H9 (cell line): ENCODE results near the gene SLC4A5. TPM values are rescaled to one million over a fixed set of nuclear protein-coding genes. Genes with fewer than 3 reads are reported as not detected.

Source experiments
- DNase-seq: peaks from one replicate; pipeline ENCODE4 v3.0.0-alpha.2; 2017
- H2AFZ ChIP-seq: one replicate; pipeline ENCODE4 v1.6.1; 2013; ENCODE audit warnings: mild to moderate bottlenecking, low read length, control low read depth, moderate library complexity
- H2AK5ac ChIP-seq: 2 replicates; pipeline ENCODE4 v1.6.1; 2013; ENCODE audit warnings: low read length, control low read depth, mixed read lengths; ENCODE audit not compliant: insufficient read length
- H2BK120ac ChIP-seq: one replicate; pipeline ENCODE4 v1.6.1; 2013; ENCODE audit warnings: low read depth, mild to moderate bottlenecking, low read length, control low read depth, inconsistent platforms; ENCODE audit not compliant: poor library complexity, severe bottlenecking
- H2BK12ac ChIP-seq: 2 replicates; pipeline ENCODE4 v1.6.1; 2013; ENCODE audit warnings: low read length, control low read depth, mixed read lengths, low read depth; ENCODE audit not compliant: insufficient read length
- H2BK15ac ChIP-seq: 2 replicates; pipeline ENCODE4 v1.6.1; 2013; ENCODE audit warnings: low read depth, low read length, control low read depth
- H2BK20ac ChIP-seq: one replicate; pipeline ENCODE4 v1.6.1; 2013; ENCODE audit warnings: low read depth, mild to moderate bottlenecking, low read length, control low read depth, inconsistent platforms; ENCODE audit not compliant: poor library complexity, severe bottlenecking
- H2BK5ac ChIP-seq: 2 replicates; pipeline ENCODE4 v1.6.1; 2013; ENCODE audit warnings: low read length, control low read depth, mixed read lengths; ENCODE audit not compliant: insufficient read length
- H3K14ac ChIP-seq: 2 replicates; pipeline ENCODE4 v1.6.1; 2013; ENCODE audit warnings: low read length, control low read depth; ENCODE audit not compliant: insufficient read depth
- H3K18ac ChIP-seq: 2 replicates; pipeline ENCODE4 v1.6.1; 2013; ENCODE audit warnings: low read depth, mild to moderate bottlenecking, mixed read lengths, low read length, control low read depth; ENCODE audit not compliant: insufficient read length
- H3K23ac ChIP-seq: 2 replicates; pipeline ENCODE4 v1.6.1; 2013; ENCODE audit warnings: low read length, control low read depth, mixed read lengths, low read depth; ENCODE audit not compliant: insufficient read length
- H3K23me2 ChIP-seq: 2 replicates; pipeline ENCODE4 v1.6.1; 2013; ENCODE audit warnings: low read depth, mild to moderate bottlenecking, mixed read lengths, low read length, control low read depth; ENCODE audit not compliant: insufficient read length, poor library complexity, severe bottlenecking
- H3K27ac ChIP-seq: 2 replicates; pipeline ENCODE4 v1.5.1; 2013; ENCODE audit warnings: low read length, control low read depth, mixed read lengths, low read depth; ENCODE audit not compliant: insufficient read length
- H3K27me3 ChIP-seq: 2 replicates; pipeline ENCODE4 v1.6.1; 2013; ENCODE audit warnings: low read length, control low read depth, inconsistent platforms; ENCODE audit not compliant: insufficient read depth
- H3K4ac ChIP-seq: 2 replicates; pipeline ENCODE4 v1.6.1; 2013; ENCODE audit warnings: low read depth, mild to moderate bottlenecking, control low read depth, inconsistent platforms, low read length, moderate library complexity
- H3K4me1 ChIP-seq: 2 replicates; pipeline ENCODE4 v1.6.1; 2013; ENCODE audit warnings: low read length, control low read depth, inconsistent platforms; ENCODE audit not compliant: insufficient read depth
- H3K4me2 ChIP-seq: 2 replicates; pipeline ENCODE4 v1.6.1; 2013; ENCODE audit warnings: low read length, control low read depth, mixed read lengths; ENCODE audit not compliant: insufficient read length, insufficient read depth
- H3K56ac ChIP-seq: 2 replicates; pipeline ENCODE4 v1.6.1; 2013; ENCODE audit warnings: low read depth, mild to moderate bottlenecking, mixed read lengths, low read length, control low read depth; ENCODE audit not compliant: insufficient read length
- H3K79me1 ChIP-seq: 2 replicates; pipeline ENCODE4 v1.6.1; 2013; ENCODE audit warnings: low read depth, mild to moderate bottlenecking, moderate library complexity, low read length, control low read depth, inconsistent platforms; ENCODE audit not compliant: insufficient read depth, poor library complexity, severe bottlenecking
- H3K79me2 ChIP-seq: 2 replicates; pipeline ENCODE4 v1.6.1; 2013; ENCODE audit warnings: low read length, control low read depth, inconsistent platforms; ENCODE audit not compliant: insufficient read depth
- H3K9ac ChIP-seq: 2 replicates; pipeline ENCODE4 v1.6.1; 2013; ENCODE audit warnings: low read length, control low read depth, mixed read lengths; ENCODE audit not compliant: insufficient read length; ENCODE audit errors: extremely low read depth
- H3K9me3 ChIP-seq: one replicate; pipeline ENCODE4 v1.6.1; 2013; ENCODE audit warnings: low read depth, low read length, inconsistent platforms; ENCODE audit not compliant: control insufficient read depth
- H3T11ph ChIP-seq: one replicate; pipeline ENCODE4 v1.6.1; 2013; ENCODE audit warnings: mild to moderate bottlenecking, low read length, control low read depth, inconsistent platforms
- H4K20me1 ChIP-seq: one replicate; pipeline ENCODE4 v1.6.1; 2013; ENCODE audit not compliant: control insufficient read depth, insufficient read length, insufficient read depth
- H4K5ac ChIP-seq: 2 replicates; pipeline ENCODE4 v1.6.1; 2013; ENCODE audit warnings: low read depth, mild to moderate bottlenecking, mixed read lengths, low read length, control low read depth; ENCODE audit not compliant: insufficient read length
- H4K8ac ChIP-seq: replicated peaks from 2 replicates; pipeline ENCODE4 v1.6.1; 2013; ENCODE audit warnings: low read length, control low read depth, mixed read lengths, low read depth; ENCODE audit not compliant: insufficient read length
- H4K91ac ChIP-seq: 2 replicates; pipeline ENCODE4 v1.6.1; 2013; ENCODE audit warnings: low read depth, mild to moderate bottlenecking, moderate library complexity, mixed read lengths, low read length, control low read depth; ENCODE audit not compliant: insufficient read length
- H3K27ac Mint-ChIP-seq, 3 experiments: 2 replicates in 2 of 3; 3 replicates in 1 of 3; pipeline ENCODE4 v1.8.0; 2020 to 2021; ENCODE audit warnings: mixed read lengths in 3 of 3, mild to moderate bottlenecking in 1 of 3, moderate library complexity in 1 of 3
- H3K27me3 Mint-ChIP-seq: 2 replicates; pipeline ENCODE4 v1.8.0; 2021; ENCODE audit warnings: low read depth, mild to moderate bottlenecking, moderate library complexity, mixed read lengths
- H3K36me3 Mint-ChIP-seq, 3 experiments: 2 replicates in 2 of 3; 3 replicates in 1 of 3; pipeline ENCODE4 v1.8.0; 2020 to 2021; ENCODE audit warnings: low read depth in 3 of 3, mixed read lengths in 3 of 3; ENCODE audit not compliant: insufficient read depth in 1 of 3
- H3K4me1 Mint-ChIP-seq, 2 experiments: 2 replicates each; pipeline ENCODE4 v1.8.0; 2020; ENCODE audit warnings: mixed read lengths in 2 of 2
- H3K4me3 Mint-ChIP-seq, 2 experiments: 2 replicates in 1 of 2; 3 replicates in 1 of 2; pipeline ENCODE4 v1.8.0; 2020 to 2021; ENCODE audit warnings: mild to moderate bottlenecking in 2 of 2, mixed read lengths in 2 of 2, moderate library complexity in 1 of 2
- H3K9me3 Mint-ChIP-seq, 2 experiments: 2 replicates in 1 of 2; 3 replicates in 1 of 2; pipeline ENCODE4 v1.8.0; 2020; ENCODE audit warnings: mild to moderate bottlenecking in 2 of 2, mixed read lengths in 2 of 2, moderate library complexity in 1 of 2
- CTCF ChIP-seq: fragments of 200-600 bp; sonication (generic); conservative IDR thresholded peaks from 3 replicates; pipeline ENCODE4 v1.8.0; 2021; ENCODE audit warnings: antibody characterized with exemption, mild to moderate bottlenecking
- WGBS: extraction: QIAGEN DNeasy Blood & Tissue Kit; methylation state at CpG from one replicate; pipeline ENCODE4 v1.1.7; 2013; ENCODE audit warnings: missing lambda C conversion rate, low lambda C conversion rate, mixed read lengths; ENCODE audit not compliant: insufficient read length; ENCODE audit errors: extremely low coverage; 5-methylcytosine and 5-hydroxymethylcytosine counted together
- total RNA-seq: library from RNA; stranded (reverse); gene quantifications from 2 replicates; pipeline ENCODE4 v1.2.1, GENCODE V29; 2021

Gene SLC4A5
- total RNA-seq, 1 experiment from 2014 or later: 0.50 TPM

GRCh38 chr2:74205113-74205512, 138.1 kb downstream of the SLC4A5 start:
- Histone ChIP-seq H2BK12ac (no peak overlapping the region), H4K20me1 (no peaks in the 10 kb centered on the region), H3K18ac (no peak overlapping the region), H3K79me2 (peaks cover 61% of the 10 kb centered on the region; the same call in 1 of the 2 replicates), H3K27ac (no peak overlapping the region), H2BK120ac (no peak overlapping the region), H3K9me3 (no peaks in the 10 kb centered on the region), H3K27me3 (no peaks in the 10 kb centered on the region), H4K8ac (no peak overlapping the region), H4K5ac (no peak overlapping the region), H3K4ac (no peak overlapping the region), H2AK5ac (no peak overlapping the region), H3T11ph (no peak overlapping the region), H2BK20ac (no peak overlapping the region), H3K4me1 (peaks cover 10% of the 10 kb centered on the region), H3K79me1 (peaks cover 7% of the 10 kb centered on the region), H3K9ac (no peak overlapping the region), H4K91ac (no peak overlapping the region), H3K56ac (no peak overlapping the region), H3K23me2 (peaks cover 3% of the 10 kb centered on the region), H3K4me2 (no peak overlapping the region), H3K14ac (no peak overlapping the region), H3K23ac (no peak overlapping the region), H2AFZ (no peak overlapping the region), H2BK5ac (no peak overlapping the region), H2BK15ac (no peak overlapping the region)
- no peak for TF ChIP-seq CTCF
- no CpG with 5 or more reads among the region's 5 CpGs for WGBS
- no peak for DNase-seq
- Mint-ChIP-seq H3K36me3 (peaks cover 59 to 87% (median 85%) of the 10 kb centered on the region in 3 experiments), H3K27me3 (no peaks in the 10 kb centered on the region), H3K4me1 (peaks cover 46 to 50% of the 10 kb centered on the region in 2 experiments), H3K27ac (peak overlapping the region; percentile 68 to 78 (median 71)), H3K4me3 (peak overlapping the region in 1 of 2 experiments; percentile 55; a peak in 1 of 5 replicates), H3K9me3 (no peaks in the 10 kb centered on the region)
